Mesendoderm (in vitro differentiated cells): ENCODE results near the gene NXPH4.
A peak's percentile ranks its signal among the peaks of the same experiment; 100 is the strongest.

Source experiments
- DNase-seq: peaks from one replicate; pipeline ENCODE4 v3.0.0; 2013
- H2AK5ac ChIP-seq: 2 replicates; pipeline ENCODE4 v1.6.1; 2013; ENCODE audit warnings: low read length, inconsistent platforms
- H2BK120ac ChIP-seq: 2 replicates; pipeline ENCODE4 v1.6.1; 2013; ENCODE audit warnings: low read depth, mild to moderate bottlenecking, low read length, moderate library complexity, mixed read lengths
- H2BK15ac ChIP-seq: replicated peaks from 2 replicates; pipeline ENCODE4 v1.6.1; 2013; ENCODE audit warnings: low read depth, mild to moderate bottlenecking, moderate library complexity
- H2BK5ac ChIP-seq: 2 replicates; pipeline ENCODE4 v1.6.1; 2013; ENCODE audit warnings: low read length, inconsistent platforms
- H3K18ac ChIP-seq: 2 replicates; pipeline ENCODE4 v1.6.1; 2013; ENCODE audit warnings: mild to moderate bottlenecking, low read length, mixed read lengths
- H3K23ac ChIP-seq: one replicate; pipeline ENCODE4 v1.6.1; 2013; ENCODE audit warnings: low read length
- H3K27ac ChIP-seq: 2 replicates; pipeline ENCODE4 v1.5.1; 2013; ENCODE audit warnings: low read depth, mild to moderate bottlenecking, inconsistent platforms, low read length, moderate library complexity
- H3K27me3 ChIP-seq: 2 replicates; pipeline ENCODE4 v1.6.1; 2013; ENCODE audit warnings: low read length, control low read depth, mild to moderate bottlenecking, inconsistent platforms; ENCODE audit not compliant: insufficient read depth, poor library complexity
- H3K36me3 ChIP-seq: 2 replicates; pipeline ENCODE4 v1.6.1; 2013; ENCODE audit warnings: low read length, inconsistent platforms; ENCODE audit not compliant: control insufficient read depth, insufficient read depth
- H3K4ac ChIP-seq: one replicate; pipeline ENCODE4 v1.6.1; 2013; ENCODE audit warnings: low read depth, mild to moderate bottlenecking, low read length, moderate library complexity
- H3K4me1 ChIP-seq: 2 replicates; pipeline ENCODE4 v1.6.1; 2013; ENCODE audit warnings: low read depth, low read length, inconsistent platforms; ENCODE audit not compliant: control insufficient read depth
- H3K4me2 ChIP-seq: 2 replicates; pipeline ENCODE4 v1.6.1; 2013; ENCODE audit warnings: low read length
- H3K4me3 ChIP-seq: 2 replicates; pipeline ENCODE4 v1.5.1; 2013; ENCODE audit warnings: mild to moderate bottlenecking, low read length
- H3K56ac ChIP-seq: one replicate; pipeline ENCODE4 v1.6.1; 2013; ENCODE audit warnings: low read length
- H3K79me1 ChIP-seq: 2 replicates; pipeline ENCODE4 v1.6.1; 2013; ENCODE audit warnings: low read length, inconsistent platforms
- H3K79me2 ChIP-seq: 2 replicates; pipeline ENCODE4 v1.6.1; 2013; ENCODE audit warnings: mild to moderate bottlenecking, low read length; ENCODE audit not compliant: control insufficient read depth, insufficient read depth
- H3K9ac ChIP-seq: 2 replicates; pipeline ENCODE4 v1.6.1; 2013; ENCODE audit warnings: low read length, inconsistent platforms
- H4K5ac ChIP-seq: one replicate; pipeline ENCODE4 v1.6.1; 2013; ENCODE audit warnings: low read length
- H4K8ac ChIP-seq: one replicate; pipeline ENCODE4 v1.6.1; 2013; ENCODE audit warnings: low read depth, mild to moderate bottlenecking, control low read depth, low read length, moderate library complexity
- WGBS: extraction: QIAGEN DNeasy Blood & Tissue Kit; methylation state at CpG from one replicate; pipeline ENCODE4 v1.1.7; 2013; ENCODE audit warnings: low lambda C conversion rate, missing lambda C conversion rate; ENCODE audit not compliant: insufficient coverage; ENCODE audit errors: extremely low coverage; 5-methylcytosine and 5-hydroxymethylcytosine counted together

The NXPH4 gene

DNA sequence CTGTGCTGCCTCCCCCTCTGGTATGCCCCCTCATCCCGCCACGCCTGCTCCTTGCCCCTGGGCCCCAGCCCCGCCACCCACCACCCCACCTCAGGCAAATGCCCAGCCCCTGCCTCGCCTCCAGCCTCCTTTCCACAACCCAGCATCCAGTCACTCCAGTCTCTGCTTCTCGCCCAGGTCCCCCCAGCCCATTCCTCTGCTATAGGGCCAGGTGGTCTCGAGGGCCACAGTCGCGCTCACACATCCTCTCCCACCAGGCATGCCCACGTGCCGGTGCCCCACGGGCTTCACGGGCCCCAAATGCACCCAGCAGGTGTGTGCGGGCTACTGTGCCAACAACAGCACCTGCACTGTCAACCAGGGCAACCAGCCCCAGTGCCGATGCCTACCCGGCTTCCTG lies 6.1 kb upstream of the NXPH4 start:
- Histone ChIP-seq H4K8ac (no peak overlapping the region), H3K4me3 (no peak overlapping the region), H3K4me1 (no peaks in the 10 kb centered on the region), H3K79me1 (no peaks in the 10 kb centered on the region), H4K5ac (no peak overlapping the region), H3K36me3 (peaks cover 6% of the 10 kb centered on the region), H3K56ac (no peak overlapping the region), H3K9ac (no peak overlapping the region), H3K23ac (no peak overlapping the region), H2BK120ac (no peak overlapping the region), H3K27ac (no peak overlapping the region), H3K18ac (no peak overlapping the region), H3K4me2 (no peak overlapping the region), H2BK5ac (no peak overlapping the region), H3K27me3 (peaks cover 6% of the 10 kb centered on the region), H3K4ac (no peak overlapping the region), H2AK5ac (no peak overlapping the region), H3K79me2 (no peaks in the 10 kb centered on the region), H2BK15ac (no peak overlapping the region)
- WGBS, result no CpG with 5 or more reads among the region's 15 CpGs
- no peak for DNase-seq

DNA sequence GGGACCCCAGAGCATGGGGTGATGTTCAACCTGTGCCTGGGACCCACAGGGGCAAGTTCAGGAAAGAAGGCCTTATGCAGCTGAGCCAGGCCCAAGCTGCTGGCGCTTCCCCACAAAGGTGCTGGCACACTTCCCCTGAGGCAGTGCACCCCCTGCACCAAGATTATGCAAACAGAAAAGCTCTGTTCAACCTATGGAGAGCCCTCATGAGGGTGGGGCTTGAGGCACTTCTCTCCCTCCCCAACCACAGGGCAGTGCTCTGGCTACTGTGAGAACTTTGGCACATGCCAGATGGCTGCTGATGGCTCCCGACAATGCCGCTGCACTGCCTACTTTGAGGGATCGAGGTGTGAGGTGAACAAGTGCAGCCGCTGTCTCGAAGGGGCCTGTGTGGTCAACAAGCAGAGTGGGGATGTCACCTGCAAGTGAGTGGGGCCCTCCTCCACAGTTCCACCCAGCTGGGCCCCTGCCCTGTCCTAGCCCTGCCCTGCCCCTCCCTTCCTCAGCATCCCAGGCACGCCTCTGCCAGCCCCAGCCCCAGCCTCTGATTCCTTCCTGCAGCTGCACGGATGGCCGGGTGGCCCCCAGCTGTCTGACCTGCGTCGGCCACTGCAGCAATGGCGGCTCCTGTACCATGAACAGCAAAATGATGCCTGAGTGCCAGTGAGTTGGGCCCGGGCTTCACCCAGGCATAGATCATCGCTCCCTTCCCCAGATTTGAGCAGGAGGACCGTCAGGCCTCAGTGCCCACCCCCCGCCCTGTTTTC lies 5.5 kb upstream of the NXPH4 start:
- no peak overlapping the region for H2BK5ac ChIP-seq
- peaks cover 2% of the 10 kb centered on the region for H3K36me3 ChIP-seq
- H3K27ac ChIP-seq, result no peak overlapping the region
- no peak overlapping the region for H3K4ac ChIP-seq
- H3K4me3 ChIP-seq, result no peak overlapping the region
- H3K23ac ChIP-seq, result no peak overlapping the region
- no peak overlapping the region for H2BK120ac ChIP-seq
- no peak overlapping the region for H3K18ac ChIP-seq
- H3K4me1 ChIP-seq, result no peaks in the 10 kb centered on the region
- no peak for DNase-seq
- H3K4me2 ChIP-seq, result no peak overlapping the region
- H3K79me2 ChIP-seq, result no peaks in the 10 kb centered on the region
- no peak overlapping the region for H4K5ac ChIP-seq
- no peak overlapping the region for H2AK5ac ChIP-seq
- no peak overlapping the region for H3K9ac ChIP-seq
- no peak overlapping the region for H4K8ac ChIP-seq
- no CpG with 5 or more reads among the region's 16 CpGs for WGBS
- no peaks in the 10 kb centered on the region for H3K79me1 ChIP-seq
- no peak overlapping the region for H3K56ac ChIP-seq
- H3K27me3 ChIP-seq, result peaks cover 10% of the 10 kb centered on the region
- no peak overlapping the region for H2BK15ac ChIP-seq

DNA sequence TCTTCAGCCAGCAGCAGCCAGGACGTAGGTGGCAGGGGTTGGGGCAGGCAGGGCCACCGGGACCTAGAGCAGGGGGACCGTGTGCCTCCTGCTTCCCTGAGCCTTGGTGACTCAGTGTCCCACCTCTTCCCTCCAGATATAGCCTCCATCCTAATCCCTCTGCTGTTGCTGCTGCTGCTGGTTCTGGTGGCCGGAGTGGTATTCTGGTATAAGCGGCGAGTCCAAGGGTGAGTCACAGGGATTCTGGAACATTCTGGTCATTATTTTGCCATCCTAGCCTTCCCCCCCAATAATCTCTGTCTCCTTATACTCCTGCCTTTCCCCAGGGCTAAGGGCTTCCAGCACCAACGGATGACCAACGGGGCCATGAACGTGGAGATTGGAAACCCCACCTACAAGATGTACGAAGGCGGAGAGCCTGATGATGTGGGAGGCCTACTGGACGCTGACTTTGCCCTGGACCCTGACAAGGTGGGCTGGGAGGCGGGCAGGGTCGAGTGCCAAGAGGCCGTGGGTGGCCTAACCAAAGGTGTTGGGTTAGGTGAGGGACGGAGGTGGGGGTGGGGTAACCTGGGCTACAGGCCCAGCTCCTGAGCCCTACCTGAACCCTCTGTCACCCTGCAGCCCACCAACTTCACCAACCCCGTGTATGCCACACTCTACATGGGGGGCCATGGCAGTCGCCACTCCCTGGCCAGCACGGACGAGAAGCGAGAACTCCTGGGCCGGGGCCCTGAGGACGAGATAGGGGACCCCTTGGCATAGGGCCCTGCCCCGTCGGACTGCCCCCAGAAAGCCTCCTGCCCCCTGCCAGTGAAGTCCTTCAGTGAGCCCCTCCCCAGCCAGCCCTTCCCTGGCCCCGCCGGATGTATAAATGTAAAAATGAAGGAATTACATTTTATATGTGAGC lies 4.5 kb upstream of the NXPH4 start:
- no peak overlapping the region for H2BK15ac ChIP-seq
- no peaks in the 10 kb centered on the region for H3K79me2 ChIP-seq
- no peak overlapping the region for H2AK5ac ChIP-seq
- no peak overlapping the region for H4K5ac ChIP-seq
- no peak overlapping the region for H2BK120ac ChIP-seq
- H3K79me1 ChIP-seq, result no peaks in the 10 kb centered on the region
- H3K27me3 ChIP-seq, result peaks cover 12% of the 10 kb centered on the region
- no peaks in the 10 kb centered on the region for H3K4me1 ChIP-seq
- H3K27ac ChIP-seq, result no peak overlapping the region
- no peak overlapping the region for H3K4me2 ChIP-seq
- H3K18ac ChIP-seq, result no peak overlapping the region
- no peak overlapping the region for H3K56ac ChIP-seq
- no CpG with 5 or more reads among the region's 27 CpGs for WGBS
- H2BK5ac ChIP-seq, result no peak overlapping the region
- H3K23ac ChIP-seq, result no peak overlapping the region
- H3K9ac ChIP-seq, result no peak overlapping the region
- no peak overlapping the region for H3K4ac ChIP-seq
- no peak overlapping the region for H4K8ac ChIP-seq
- no peak overlapping the region for H3K4me3 ChIP-seq
- no peak for DNase-seq
- H3K36me3 ChIP-seq, result peaks cover 2% of the 10 kb centered on the region

DNA sequence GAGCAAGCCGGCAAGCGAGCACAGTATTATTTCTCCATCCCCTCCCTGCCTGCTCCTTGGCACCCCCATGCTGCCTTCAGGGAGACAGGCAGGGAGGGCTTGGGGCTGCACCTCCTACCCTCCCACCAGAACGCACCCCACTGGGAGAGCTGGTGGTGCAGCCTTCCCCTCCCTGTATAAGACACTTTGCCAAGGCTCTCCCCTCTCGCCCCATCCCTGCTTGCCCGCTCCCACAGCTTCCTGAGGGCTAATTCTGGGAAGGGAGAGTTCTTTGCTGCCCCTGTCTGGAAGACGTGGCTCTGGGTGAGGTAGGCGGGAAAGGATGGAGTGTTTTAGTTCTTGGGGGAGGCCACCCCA lies 3.9 kb upstream of the NXPH4 start:
- Histone ChIP-seq H2BK5ac (no peak overlapping the region), H3K23ac (no peak overlapping the region), H2BK15ac (no peak overlapping the region), H3K9ac (no peak overlapping the region), H3K36me3 (peaks cover 2% of the 10 kb centered on the region), H3K27me3 (peaks cover 17% of the 10 kb centered on the region), H3K79me1 (no peaks in the 10 kb centered on the region), H3K4me2 (no peak overlapping the region), H4K8ac (no peak overlapping the region), H3K27ac (no peak overlapping the region), H3K4me1 (no peaks in the 10 kb centered on the region), H3K79me2 (no peaks in the 10 kb centered on the region), H3K56ac (no peak overlapping the region), H3K18ac (no peak overlapping the region), H3K4ac (no peak overlapping the region), H3K4me3 (no peak overlapping the region), H2AK5ac (no peak overlapping the region), H4K5ac (no peak overlapping the region), H2BK120ac (no peak overlapping the region)
- DNase-seq, result peak; percentile 41
- no CpG with 5 or more reads among the region's 7 CpGs for WGBS

DNA sequence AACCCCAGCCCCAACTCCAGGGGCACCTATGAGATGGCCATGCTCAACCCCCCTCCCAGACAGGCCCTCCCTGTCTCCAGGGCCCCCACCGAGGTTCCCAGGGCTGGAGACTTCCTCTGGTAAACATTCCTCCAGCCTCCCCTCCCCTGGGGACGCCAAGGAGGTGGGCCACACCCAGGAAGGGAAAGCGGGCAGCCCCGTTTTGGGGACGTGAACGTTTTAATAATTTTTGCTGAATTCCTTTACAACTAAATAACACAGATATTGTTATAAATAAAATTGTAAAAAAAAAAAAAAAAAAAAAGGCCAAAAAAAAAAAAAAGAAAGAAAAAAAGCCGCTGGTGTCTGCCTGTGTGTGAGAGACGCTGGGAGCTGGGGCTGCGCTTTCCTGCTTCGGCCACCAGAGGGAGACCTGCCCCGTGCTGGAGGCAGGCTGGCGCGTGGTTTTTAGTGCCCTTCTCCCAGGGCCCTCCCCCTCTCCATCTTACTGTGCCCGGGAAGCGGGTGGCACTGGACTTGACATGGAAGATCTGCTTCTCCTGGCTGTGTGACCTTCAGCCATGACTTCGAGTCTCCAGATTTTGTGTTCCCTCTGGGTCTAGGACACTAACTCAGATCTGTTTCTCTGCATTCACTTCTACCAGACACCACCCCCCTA lies 3.4 kb upstream of the NXPH4 start:
- peak; percentile 82 for DNase-seq
- Histone ChIP-seq H2BK120ac (no peak overlapping the region), H3K4ac (no peak overlapping the region), H3K79me1 (no peaks in the 10 kb centered on the region), H3K4me3 (no peak overlapping the region), H3K56ac (no peak overlapping the region), H3K79me2 (no peaks in the 10 kb centered on the region), H3K23ac (no peak overlapping the region), H2AK5ac (no peak overlapping the region), H3K36me3 (peaks cover 2% of the 10 kb centered on the region), H3K18ac (no peak overlapping the region), H2BK5ac (no peak overlapping the region), H3K9ac (no peak overlapping the region), H3K27ac (no peak overlapping the region), H4K5ac (no peak overlapping the region), H3K27me3 (peaks cover 22% of the 10 kb centered on the region), H3K4me1 (no peaks in the 10 kb centered on the region), H3K4me2 (no peak overlapping the region), H2BK15ac (no peak overlapping the region), H4K8ac (no peak overlapping the region)
- no CpG with 5 or more reads among the region's 16 CpGs for WGBS
